Muscle layer of duodenum (tissue), 2 donors: ENCODE measurements around the gene ZFP69B.

Experiments used
- H3K27ac ChIP-seq: one replicate; pipeline ENCODE4 v1.7.0; 2013; ENCODE audit warnings: mild to moderate bottlenecking, low read length
- H3K27me3 ChIP-seq: one replicate; pipeline ENCODE4 v1.7.0; 2013; ENCODE audit warnings: low read depth, mild to moderate bottlenecking, control low read depth, low read length
- H3K36me3 ChIP-seq, 2 donors: one replicate each; pipeline ENCODE4 v1.7.0; 2013; ENCODE audit warnings: low read length in 2 of 2, control low read depth in 1 of 2, mild to moderate bottlenecking in 1 of 2; ENCODE audit not compliant: insufficient read depth in 2 of 2, control insufficient read depth in 1 of 2
- H3K4me1 ChIP-seq, 2 donors: one replicate each; pipeline ENCODE4 v1.7.0; 2013; ENCODE audit warnings: low read length in 2 of 2, mild to moderate bottlenecking in 2 of 2, control low read depth in 1 of 2, moderate library complexity in 1 of 2; ENCODE audit not compliant: insufficient read depth in 2 of 2, control insufficient read depth in 1 of 2
- H3K4me3 ChIP-seq, 2 donors: one replicate each; pipeline ENCODE4 v1.7.0; 2013; ENCODE audit warnings: low read length in 2 of 2, low read depth in 1 of 2, mild to moderate bottlenecking in 1 of 2
- H3K9me3 ChIP-seq, 2 donors: one replicate each; pipeline ENCODE4 v1.7.0; 2013; ENCODE audit warnings: low read length in 2 of 2, control low read depth in 1 of 2, mild to moderate bottlenecking in 1 of 2; ENCODE audit not compliant: control insufficient read depth in 1 of 2
- donor health status: healthy.

ZFP69B gene

GRCh38 chr1:40438391-40439015, 11.8 kb upstream of the ZFP69B start:
- Histone ChIP-seq H3K9me3 (no peaks in the 10 kb centered on the region), H3K36me3 (no peaks in the 10 kb centered on the region), H3K4me3 (no peak overlapping the region), H3K27ac (no peak overlapping the region), H3K27me3 (no peaks in the 10 kb centered on the region), H3K4me1 (no peaks in the 10 kb centered on the region)

- Histone ChIP-seq H3K9me3 (no peaks in the 10 kb centered on the region), H3K36me3 (no peaks in the 10 kb centered on the region), H3K4me1 (no peaks in the 10 kb centered on the region), H3K27me3 (no peaks in the 10 kb centered on the region), H3K4me3 (no peak overlapping the region), H3K27ac (no peak overlapping the region)
These were observed 11.0 kb upstream of the ZFP69B start for GRCh38 chr1:40439247-40439646.

GRCh38 chr1:40450495-40451237, 390 bp downstream of the ZFP69B start:
- Histone ChIP-seq H3K27me3 (no peaks in the 10 kb centered on the region), H3K27ac (peak overlapping the region; percentile 72), H3K9me3 (peaks cover 8 to 11% of the 10 kb centered on the region in 2 donors), H3K4me1 (peaks cover 3 to 4% of the 10 kb centered on the region in 2 donors), H3K36me3 (peaks cover 0 to 12% of the 10 kb centered on the region in 2 donors), H3K4me3 (peak overlapping the region; percentile 80 to 88)

GRCh38 chr1:40451238-40451585, 936 bp downstream of the ZFP69B start:
- Histone ChIP-seq H3K27me3 (no peaks in the 10 kb centered on the region), H3K4me1 (peaks cover 3 to 4% of the 10 kb centered on the region in 2 donors), H3K4me3 (peak overlapping the region; percentile 80 to 88), H3K36me3 (peaks cover 0 to 15% of the 10 kb centered on the region in 2 donors), H3K27ac (no peak overlapping the region), H3K9me3 (peaks cover 8 to 11% of the 10 kb centered on the region in 2 donors)

- no peak overlapping the region for H3K4me3 ChIP-seq
- H3K36me3 ChIP-seq, result peaks cover 12 to 51% of the 10 kb centered on the region in 2 donors
- peaks cover 33 to 44% of the 10 kb centered on the region in 2 donors for H3K9me3 ChIP-seq
- no peaks in the 10 kb centered on the region for H3K27me3 ChIP-seq
- peaks cover 0 to 3% of the 10 kb centered on the region in 2 donors for H3K4me1 ChIP-seq
- no peak overlapping the region for H3K27ac ChIP-seq
These were observed 4.6 kb downstream of the ZFP69B start for GRCh38 chr1:40454873-40455272.

- Histone ChIP-seq H3K27ac (no peak overlapping the region), H3K4me1 (no peaks in the 10 kb centered on the region), H3K9me3 (peaks cover 66 to 95% of the 10 kb centered on the region in 2 donors), H3K36me3 (peaks cover 10 to 53% of the 10 kb centered on the region in 2 donors), H3K27me3 (no peaks in the 10 kb centered on the region), H3K4me3 (peak overlapping the region in 1 of 2 donors; percentile 44)
These were observed 12.8 kb downstream of the ZFP69B start for GRCh38 chr1:40462956-40463590.

- Histone ChIP-seq H3K36me3 (peaks cover 0 to 6% of the 10 kb centered on the region in 2 donors), H3K27me3 (no peaks in the 10 kb centered on the region), H3K4me1 (no peaks in the 10 kb centered on the region), H3K27ac (no peak overlapping the region), H3K9me3 (peaks cover 49 to 59% of the 10 kb centered on the region in 2 donors), H3K4me3 (peak overlapping the region in 1 of 2 donors; percentile 7)
These were observed 19.1 kb downstream of the ZFP69B start for GRCh38 chr1:40469327-40469726.

GRCh38 chr1:40475268-40475667, 25.0 kb downstream of the ZFP69B start:
- Histone ChIP-seq H3K4me1 (peaks cover 0 to 10% of the 10 kb centered on the region in 2 donors), H3K27ac (no peak overlapping the region), H3K36me3 (no peaks in the 10 kb centered on the region), H3K9me3 (peaks cover 7 to 20% of the 10 kb centered on the region in 2 donors), H3K27me3 (no peaks in the 10 kb centered on the region), H3K4me3 (no peak overlapping the region)

- H3K4me3 ChIP-seq, result peak within 1 kb of the TSS; percentile 82 to 98
- H3K27me3 ChIP-seq, result no peaks in the 10 kb centered on the region
- H3K27ac ChIP-seq, result peak within 1 kb of the TSS; percentile 43
- peaks cover 3 to 18% of the 10 kb centered on the region in 2 donors for H3K9me3 ChIP-seq
- H3K4me1 ChIP-seq, result peaks cover 0 to 10% of the 10 kb centered on the region in 2 donors
- peaks cover 2 to 13% of the 10 kb centered on the region in 2 donors for H3K36me3 ChIP-seq
These were observed 26.8 kb downstream of the ZFP69B start, which contains the start of gene ZFP69 for GRCh38 chr1:40476924-40477677. Gene ZFP69 (plus strand): TSS chr1:40477290. CDS start chr1:40479362, 2,072 bp downstream.

- peak overlapping the region; percentile 43 for H3K27ac ChIP-seq
These were observed 27.4 kb downstream of the ZFP69B start for GRCh38 chr1:40477678-40478053.

More at GRCh38 chr1:40477678-40478053, 27.4 kb downstream of the ZFP69B start:
- H3K9me3 ChIP-seq, result peaks cover 3 to 16% of the 10 kb centered on the region in 2 donors
- H3K27me3 ChIP-seq, result no peaks in the 10 kb centered on the region
- peaks cover 0 to 10% of the 10 kb centered on the region in 2 donors for H3K4me1 ChIP-seq
- peaks cover 8 to 19% of the 10 kb centered on the region in 2 donors for H3K36me3 ChIP-seq
- H3K4me3 ChIP-seq, result peak overlapping the region; percentile 74 to 98
